HepG2 (cell line): Measurements from ENCODE around the gene OR7A5. TPM values are rescaled to one million over a fixed set of nuclear protein-coding genes. Genes with fewer than 3 reads are reported as not detected.

Experiments
- ATAC-seq: fragments of 200-7000 bp; cut with Tn5 transposase; 3 replicates; pipeline ENCODE4 v1.9.1; 2020; ENCODE audit warnings: mild to moderate bottlenecking, moderate library complexity
- BruUV-seq: library from RNA; stranded (reverse); fragments of 400-500 nt; replicated peaks from 2 replicates; lab custom pipeline; 2021; lab: Mats Ljungman, UMichigan
- CTCF ChIA-PET: fragments of 300-600 bp; formaldehyde crosslinking; extraction: SDS; loops from one replicate; lab custom pipeline; 2021; ENCODE audit warnings: low total read pairs, inconsistent platforms, low intra/inter-chr PET ratio; lab: Yijun Ruan, JAX
- POLR2A ChIA-PET: fragments of 350-600 bp; sonication (Branson Sonifier 250); formaldehyde crosslinking; loops from one replicate; lab custom pipeline; 2020; ENCODE audit warnings: antibody characterized with exemption, inconsistent platforms; lab: Yijun Ruan, JAX
- DNase-seq: peaks from one replicate; pipeline ENCODE4 v3.0.0-alpha.2; 2015; ENCODE audit warnings: low spot score
- FAIRE-seq: peaks from 3 replicates; lab custom pipeline; 2011; peaks lifted over from hg19 to GRCh38; lab: Jason Lieb, UNC
- H2AFZ ChIP-seq: one replicate; pipeline ENCODE4 v1.6.1; 2011; ENCODE audit warnings: low read length, inconsistent platforms
- H3K27ac ChIP-seq: fragments of 300-600 bp; 3 replicates; pipeline ENCODE4 v1.8.0; 2011; ENCODE audit warnings: mixed run types, mild to moderate bottlenecking, mixed read lengths, low read length, inconsistent platforms; ENCODE audit not compliant: insufficient read depth; ENCODE audit errors: extremely low read length
- H3K27me3 ChIP-seq, 2 experiments: fragments of 200-600 bp in 1 of 2; 2 replicates in 1 of 2; 3 replicates in 1 of 2; pipeline versions ENCODE4 v1.6.0 to v1.8.0; 2011; ENCODE audit warnings: low read length in 2 of 2, mild to moderate bottlenecking in 2 of 2, moderate library complexity in 2 of 2, inconsistent platforms in 1 of 2; ENCODE audit not compliant: insufficient read depth in 2 of 2, control insufficient read depth in 1 of 2
- H3K36me3 ChIP-seq, 2 experiments: fragments of 200-600 bp in 1 of 2; replicated peaks in 1 of 2; 2 replicates in 1 of 2; 3 replicates in 1 of 2; pipeline versions ENCODE4 v1.5.1 to v1.8.0; 2011; ENCODE audit warnings: low read length in 2 of 2, inconsistent platforms in 1 of 2; ENCODE audit not compliant: insufficient read depth in 2 of 2, control insufficient read depth in 1 of 2
- H3K4me1 ChIP-seq: 2 replicates; pipeline ENCODE4 v1.5.1; 2012; ENCODE audit warnings: low read length, inconsistent platforms; ENCODE audit not compliant: insufficient read depth
- H3K4me2 ChIP-seq: 2 replicates; pipeline ENCODE4 v1.6.0; 2011; ENCODE audit warnings: low read depth, low read length, inconsistent platforms
- H3K4me3 ChIP-seq, 3 experiments: fragments of 200-600 bp in 1 of 3; sonication (generic), shearing (Covaris generic) in 1 of 3; replicated peaks in 1 of 3; 2 replicates each; pipeline ENCODE4 v1.5.1; 2011 to 2016; ENCODE audit warnings: low read length in 3 of 3, inconsistent platforms in 2 of 3, low read depth in 2 of 3, mild to moderate bottlenecking in 2 of 3, control low read depth in 1 of 3, mixed read lengths in 1 of 3; ENCODE audit not compliant: insufficient read depth in 1 of 3
- H3K79me2 ChIP-seq: one replicate; pipeline ENCODE4 v1.6.1; 2011; ENCODE audit warnings: low read length, inconsistent platforms; ENCODE audit not compliant: insufficient read depth
- H3K9ac ChIP-seq: 2 replicates; pipeline ENCODE4 v1.6.0; 2011; ENCODE audit warnings: mild to moderate bottlenecking, low read depth, low read length, inconsistent platforms; ENCODE audit not compliant: insufficient read depth
- H3K9me3 ChIP-seq: 2 replicates; pipeline ENCODE4 v1.5.1; 2012; ENCODE audit warnings: mild to moderate bottlenecking, low read length
- H4K20me1 ChIP-seq: 2 replicates; pipeline ENCODE4 v1.6.0; 2011; ENCODE audit warnings: inconsistent platforms, mild to moderate bottlenecking, low read length, moderate library complexity; ENCODE audit not compliant: insufficient read depth
- GPN1 ChIP-seq: sonication (generic); formaldehyde crosslinking; IDR thresholded peaks from 2 replicates; pipeline ENCODE4 v1.5.1; 2020; ENCODE audit warnings: missing genetic modification reagents, borderline replicate concordance
- HIVEP1 ChIP-seq: sonication (generic); formaldehyde crosslinking; IDR thresholded peaks from 2 replicates; pipeline ENCODE4 v1.4.0; 2020; ENCODE audit warnings: mild to moderate bottlenecking, missing genetic modification reagents
- NFATC3 ChIP-seq: sonication (generic); formaldehyde crosslinking; IDR thresholded peaks from 2 replicates; pipeline ENCODE4 v1.5.1; 2020; ENCODE audit warnings: mild to moderate bottlenecking, missing genetic modification reagents
- PAX8 ChIP-seq: sonication (generic); formaldehyde crosslinking; IDR thresholded peaks from 2 replicates; pipeline ENCODE4 v1.8.0; 2022; ENCODE audit warnings: mild to moderate bottlenecking, missing genetic modification reagents, borderline replicate concordance
- SP4 ChIP-seq: sonication (generic); formaldehyde crosslinking; IDR thresholded peaks from 2 replicates; pipeline ENCODE4 v1.8.1; 2023; ENCODE audit warnings: mild to moderate bottlenecking, missing genetic modification reagents
- ZNF292 ChIP-seq: sonication (generic); formaldehyde crosslinking; IDR thresholded peaks from 2 replicates; pipeline ENCODE4 v1.8.1; 2022; ENCODE audit warnings: mild to moderate bottlenecking, low read depth, missing genetic modification reagents, borderline replicate concordance
- ZNF432 ChIP-seq: sonication (generic); formaldehyde crosslinking; IDR thresholded peaks from 2 replicates; pipeline ENCODE4 v1.5.0; 2020; ENCODE audit warnings: missing genetic modification reagents, mild to moderate bottlenecking, borderline replicate concordance
- ZNF83 ChIP-seq: sonication (generic); formaldehyde crosslinking; IDR thresholded peaks from 2 replicates; pipeline ENCODE4 v1.4.0; 2020; ENCODE audit warnings: missing genetic modification reagents, mild to moderate bottlenecking, borderline replicate concordance
- WGBS: methylation state at CpG from one replicate; pipeline ENCODE4 v1.1.6; 2017; ENCODE audit warnings: low lambda C conversion rate; 5-methylcytosine and 5-hydroxymethylcytosine counted together
- in situ Hi-C: cut with HindIII; loops from 2 replicates; pipeline ENCODE4 v1.10.0; 2017; ENCODE audit warnings: low pct_unique_long_range_greater_than_20kb; ENCODE audit not compliant: extremely low pct_ligation_motif_present
- intact Hi-C: fragments of 100-400 bp; cut with micrococcal nuclease; formaldehyde crosslinking; loops from one replicate; pipeline ENCODE4 v1.10.0; 2022; ENCODE audit not compliant: unreplicated experiment
- polyA plus RNA-seq, 8 experiments: library from polyadenylated mRNA; depleted of rRNA in 3 of 8; stranded (reverse) in 7 of 8; unstranded in 1 of 8; fragments of >200 nt; fragmentation: Illumina TruSeq in 4 of 8; extraction: Trizol in 4 of 8; gene quantifications; 2 replicates each; pipeline versions ENCODE4 v1.2.1 to v1.2.3, GENCODE V29; 2011 to 2016; ENCODE audit warnings: low read depth in 4 of 8, missing spikeins in 1 of 8, mixed read lengths in 1 of 8; ENCODE audit not compliant: insufficient read depth in 1 of 8
- total RNA-seq, 5 experiments: library from RNA; depleted of rRNA; stranded (reverse); fragments of >200 nt; fragmentation: Illumina TruSeq; extraction: Trizol; gene quantifications; 2 replicates each; pipeline ENCODE4 v1.2.3, GENCODE V29; 2016; ENCODE audit warnings: low read depth in 1 of 5
- TF ChIP-seq, protein P1 (sequence below): sonication (generic); formaldehyde crosslinking; IDR thresholded peaks from 2 replicates; pipeline ENCODE4 v1.8.0; 2022; ENCODE audit warnings: missing genetic modification reagents, mild to moderate bottlenecking, inconsistent platforms, borderline replicate concordance
- TF ChIP-seq, protein P2 (sequence below): sonication (generic); formaldehyde crosslinking; IDR thresholded peaks from 2 replicates; pipeline ENCODE4 v1.4.0; 2020; ENCODE audit warnings: mild to moderate bottlenecking, missing genetic modification reagents
- TF ChIP-seq, protein P3 (sequence below): sonication (generic); formaldehyde crosslinking; IDR thresholded peaks from 2 replicates; pipeline ENCODE4 v1.5.1; 2020; ENCODE audit warnings: mild to moderate bottlenecking, missing genetic modification reagents, borderline replicate concordance
- TF ChIP-seq, protein P4 (sequence below): sonication (generic); formaldehyde crosslinking; IDR thresholded peaks from 2 replicates; pipeline ENCODE4 v1.4.0; 2020; ENCODE audit warnings: missing genetic modification reagents
- TF ChIP-seq, protein P5 (sequence below): sonication (generic); formaldehyde crosslinking; IDR thresholded peaks from 2 replicates; pipeline ENCODE4 v1.8.1; 2023; ENCODE audit warnings: mild to moderate bottlenecking, moderate library complexity, missing genetic modification reagents
- TF ChIP-seq, protein P6 (sequence below): sonication (generic); formaldehyde crosslinking; IDR thresholded peaks from 2 replicates; pipeline ENCODE4 v1.4.0; 2020; ENCODE audit warnings: mild to moderate bottlenecking, missing genetic modification reagents

OR7A5 gene
- total and polyA plus RNA-seq, 2 of the 13 experiments (the other 11 are each of a cell fraction or from before 2014, with no cell fraction given) = not detected

DNA sequence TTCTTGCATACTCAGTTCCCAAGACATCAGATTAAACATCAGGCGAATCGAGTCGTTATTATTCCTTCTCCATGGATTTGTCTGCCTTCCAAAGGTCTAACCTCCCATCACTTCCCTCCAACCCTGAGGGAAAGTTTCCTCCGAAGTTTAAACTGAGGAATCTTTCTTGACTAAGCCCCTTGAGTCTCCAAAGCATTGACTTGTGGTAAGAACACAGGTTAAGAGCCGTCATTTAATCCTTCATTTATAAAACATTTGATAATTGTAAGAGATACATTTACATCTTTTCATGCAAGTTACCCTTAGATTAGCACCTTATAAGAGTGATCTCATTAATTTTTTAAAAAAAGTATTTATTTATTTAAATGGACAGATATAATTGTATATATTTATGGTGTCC is 13.8 kb upstream of the OR7A5 start, which contains the start of gene OR7A10 (continued):
- TF ChIP-seq, protein P1, sequence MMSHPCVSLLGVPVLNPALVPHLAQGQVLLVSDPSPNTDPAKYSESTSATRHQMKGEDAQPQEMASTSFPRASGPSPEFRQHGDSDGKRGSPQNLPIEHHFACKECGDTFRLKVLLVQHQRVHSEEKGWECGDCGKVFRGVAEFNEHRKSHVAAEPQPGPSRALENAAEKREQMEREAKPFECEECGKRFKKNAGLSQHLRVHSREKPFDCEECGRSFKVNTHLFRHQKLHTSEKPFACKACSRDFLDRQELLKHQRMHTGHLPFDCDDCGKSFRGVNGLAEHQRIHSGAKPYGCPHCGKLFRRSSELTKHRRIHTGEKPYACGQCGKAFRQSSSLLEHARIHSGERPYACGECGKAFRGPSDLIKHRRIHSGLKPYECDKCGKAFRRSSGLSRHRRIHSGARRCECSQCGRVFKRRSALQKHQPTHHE = no peak

DNA sequence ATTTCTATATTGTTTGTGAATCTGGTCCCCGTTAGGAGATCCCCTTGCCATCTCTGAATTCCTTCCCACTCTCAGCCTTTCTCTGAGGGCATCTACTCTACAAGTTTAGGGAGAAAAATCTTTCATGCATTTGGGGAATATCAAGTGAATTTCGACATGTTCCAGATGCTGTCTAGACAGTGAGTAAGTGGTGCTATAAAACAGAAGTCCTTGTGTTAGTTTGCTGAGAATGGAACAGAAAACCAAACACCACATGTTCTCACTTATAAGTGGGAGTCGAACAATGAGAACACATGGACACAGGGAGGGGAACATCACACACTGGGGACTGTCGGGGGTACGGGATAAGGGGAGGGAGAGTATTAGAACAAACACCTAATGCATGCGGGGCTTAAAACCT is 8.6 kb upstream of the OR7A5 start:
- no peak overlapping the region for H3K4me3 ChIP-seq
- no peaks in the 10 kb centered on the region for H3K4me1 ChIP-seq
- DNase-seq = no peak
- no peaks in the 10 kb centered on the region; a peak in 1 of 5 replicates for H3K27me3 ChIP-seq
- ChIA-PET POLR2A (no interaction called here), CTCF (no interaction called here)
- no peak overlapping the region for H3K4me2 ChIP-seq
- H2AFZ ChIP-seq = no peak overlapping the region
- WGBS = 23% methylated on average over 6 of the region's 6 CpGs
- H3K9ac ChIP-seq = no peak overlapping the region
- no peaks in the 10 kb centered on the region for H3K36me3 ChIP-seq
- no TSS peak for BruUV-seq
- FAIRE-seq = no peak
- no peaks in the 10 kb centered on the region for H3K9me3 ChIP-seq
- H3K27ac ChIP-seq = no peak overlapping the region
- ATAC-seq = no peak
- intact Hi-C loops = no loop called here
- in situ Hi-C loops = no loop called here
- no peaks in the 10 kb centered on the region for H4K20me1 ChIP-seq
- no peaks in the 10 kb centered on the region for H3K79me2 ChIP-seq
- TF ChIP-seq, protein P2, sequence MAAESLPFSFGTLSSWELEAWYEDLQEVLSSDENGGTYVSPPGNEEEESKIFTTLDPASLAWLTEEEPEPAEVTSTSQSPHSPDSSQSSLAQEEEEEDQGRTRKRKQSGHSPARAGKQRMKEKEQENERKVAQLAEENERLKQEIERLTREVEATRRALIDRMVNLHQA (CRISPR knock-in tag) = no peak
- TF ChIP-seq GPN1 = no peak
- TF ChIP-seq, protein P3, sequence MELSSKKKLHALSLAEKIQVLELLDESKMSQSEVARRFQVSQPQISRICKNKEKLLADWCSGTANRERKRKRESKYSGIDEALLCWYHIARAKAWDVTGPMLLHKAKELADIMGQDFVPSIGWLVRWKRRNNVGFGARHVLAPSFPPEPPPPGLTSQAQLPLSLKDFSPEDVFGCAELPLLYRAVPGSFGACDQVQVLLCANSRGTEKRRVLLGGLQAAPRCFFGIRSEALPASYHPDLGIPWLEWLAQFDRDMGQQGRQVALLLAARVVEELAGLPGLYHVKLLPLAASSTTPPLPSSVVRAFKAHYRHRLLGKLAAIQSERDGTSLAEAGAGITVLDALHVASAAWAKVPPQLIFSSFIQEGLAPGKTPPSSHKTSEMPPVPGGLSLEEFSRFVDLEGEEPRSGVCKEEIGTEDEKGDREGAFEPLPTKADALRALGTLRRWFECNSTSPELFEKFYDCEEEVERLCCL = no peak
- TF ChIP-seq, protein P4, sequence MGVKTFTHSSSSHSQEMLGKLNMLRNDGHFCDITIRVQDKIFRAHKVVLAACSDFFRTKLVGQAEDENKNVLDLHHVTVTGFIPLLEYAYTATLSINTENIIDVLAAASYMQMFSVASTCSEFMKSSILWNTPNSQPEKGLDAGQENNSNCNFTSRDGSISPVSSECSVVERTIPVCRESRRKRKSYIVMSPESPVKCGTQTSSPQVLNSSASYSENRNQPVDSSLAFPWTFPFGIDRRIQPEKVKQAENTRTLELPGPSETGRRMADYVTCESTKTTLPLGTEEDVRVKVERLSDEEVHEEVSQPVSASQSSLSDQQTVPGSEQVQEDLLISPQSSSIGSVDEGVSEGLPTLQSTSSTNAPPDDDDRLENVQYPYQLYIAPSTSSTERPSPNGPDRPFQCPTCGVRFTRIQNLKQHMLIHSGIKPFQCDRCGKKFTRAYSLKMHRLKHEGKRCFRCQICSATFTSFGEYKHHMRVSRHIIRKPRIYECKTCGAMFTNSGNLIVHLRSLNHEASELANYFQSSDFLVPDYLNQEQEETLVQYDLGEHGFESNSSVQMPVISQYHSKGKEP (CRISPR knock-in tag) = no peak
- no peak for TF ChIP-seq NFATC3 (CRISPR knock-in tag)
- TF ChIP-seq, protein P5, sequence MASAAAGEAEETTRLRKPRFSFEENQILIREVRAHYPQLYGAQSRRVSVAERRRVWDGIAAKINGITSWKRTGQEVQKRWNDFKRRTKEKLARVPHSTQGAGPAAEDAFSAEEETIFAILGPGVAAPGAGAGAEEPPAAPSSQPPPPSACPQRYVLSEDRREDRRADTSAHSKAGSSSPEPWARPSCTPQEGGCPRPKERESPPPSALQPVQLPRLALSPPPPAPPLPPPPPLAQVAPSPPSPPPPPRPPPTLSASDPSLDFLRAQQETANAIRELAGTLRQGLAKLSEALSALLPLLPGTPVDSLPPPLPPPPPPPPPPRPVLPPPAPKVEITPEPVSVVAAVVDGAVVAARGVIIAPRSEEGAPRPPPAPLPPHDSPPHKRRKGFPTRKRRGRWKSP = no peak
- TF ChIP-seq ZNF432 = no peak
- TF ChIP-seq PAX8 (CRISPR knock-in tag) = no peak
- TF ChIP-seq, protein P6, sequence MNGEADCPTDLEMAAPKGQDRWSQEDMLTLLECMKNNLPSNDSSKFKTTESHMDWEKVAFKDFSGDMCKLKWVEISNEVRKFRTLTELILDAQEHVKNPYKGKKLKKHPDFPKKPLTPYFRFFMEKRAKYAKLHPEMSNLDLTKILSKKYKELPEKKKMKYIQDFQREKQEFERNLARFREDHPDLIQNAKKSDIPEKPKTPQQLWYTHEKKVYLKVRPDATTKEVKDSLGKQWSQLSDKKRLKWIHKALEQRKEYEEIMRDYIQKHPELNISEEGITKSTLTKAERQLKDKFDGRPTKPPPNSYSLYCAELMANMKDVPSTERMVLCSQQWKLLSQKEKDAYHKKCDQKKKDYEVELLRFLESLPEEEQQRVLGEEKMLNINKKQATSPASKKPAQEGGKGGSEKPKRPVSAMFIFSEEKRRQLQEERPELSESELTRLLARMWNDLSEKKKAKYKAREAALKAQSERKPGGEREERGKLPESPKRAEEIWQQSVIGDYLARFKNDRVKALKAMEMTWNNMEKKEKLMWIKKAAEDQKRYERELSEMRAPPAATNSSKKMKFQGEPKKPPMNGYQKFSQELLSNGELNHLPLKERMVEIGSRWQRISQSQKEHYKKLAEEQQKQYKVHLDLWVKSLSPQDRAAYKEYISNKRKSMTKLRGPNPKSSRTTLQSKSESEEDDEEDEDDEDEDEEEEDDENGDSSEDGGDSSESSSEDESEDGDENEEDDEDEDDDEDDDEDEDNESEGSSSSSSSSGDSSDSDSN (CRISPR knock-in tag) = no peak
- TF ChIP-seq ZNF292 (CRISPR knock-in tag) = no peak
- no peak for TF ChIP-seq ZNF83 (CRISPR knock-in tag)
- no peak for TF ChIP-seq SP4 (CRISPR knock-in tag)
- no peak for TF ChIP-seq HIVEP1
